ENCODE results near the gene SRD5A3.
"Not testable (repeated sequence)": the region's sequence is repeated elsewhere in the genome, so short reads cannot be mapped to it uniquely, and the experiment has no call there.

Gene SRD5A3

GRCh38 chr4:55348466-55348865 lies 2.4 kb downstream of the SRD5A3 start:
- Histone ChIP-seq H3K4me1 (no peaks in the 10 kb centered on the region), H3K9me3 (no peaks in the 10 kb centered on the region), H3K36me3 (no peaks in the 10 kb centered on the region), H3K4me3 (ENCODE audit: low read depth, low read length) (no peak overlapping the region), H3K27me3 (no peaks in the 10 kb centered on the region)
- no peak for TF ChIP-seq CTCF (IDR thresholded peaks at IDR 0.05; ENCODE audit: low read depth, low read length)
- DNase-seq = no peak

GRCh38 chr4:55350870-55351269 lies 4.8 kb downstream of the SRD5A3 start:
- not testable (repeated sequence) for H3K27me3 ChIP-seq; DNase-seq; H3K9me3 ChIP-seq; H3K36me3 ChIP-seq; H3K4me3 ChIP-seq (ENCODE audit: low read depth, low read length); H3K4me1 ChIP-seq

DNA sequence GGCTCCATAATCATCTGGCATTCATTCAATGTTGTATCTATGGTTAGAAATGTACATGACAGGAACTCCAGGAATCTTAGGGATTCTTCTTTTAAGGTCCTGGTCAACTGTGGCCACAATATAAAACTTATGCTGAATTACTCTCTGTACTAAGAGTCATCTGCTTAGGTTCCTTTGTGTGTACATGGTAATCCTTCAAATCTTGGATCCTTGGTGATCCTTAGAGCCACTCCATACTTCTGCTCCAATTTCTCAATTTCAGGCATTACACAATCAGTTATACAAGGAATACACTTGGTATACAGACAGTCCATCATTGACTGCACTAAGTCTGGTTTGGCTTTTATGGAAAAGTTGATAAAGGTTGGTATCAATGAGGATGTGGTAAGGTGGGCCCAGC lies 5.8 kb downstream of the SRD5A3 start:
- Histone ChIP-seq H3K4me3 (ENCODE audit: low read depth, low read length) (no peak overlapping the region), H3K9me3 (no peaks in the 10 kb centered on the region), H3K27me3 (no peaks in the 10 kb centered on the region), H3K36me3 (no peaks in the 10 kb centered on the region), H3K4me1 (no peaks in the 10 kb centered on the region)
- DNase-seq = no peak
- no peak for TF ChIP-seq CTCF (IDR thresholded peaks at IDR 0.05; ENCODE audit: low read depth, low read length)

GRCh38 chr4:55352726-55353125 lies 6.7 kb downstream of the SRD5A3 start:
- H3K36me3 ChIP-seq = no peaks in the 10 kb centered on the region
- H3K4me3 ChIP-seq (ENCODE audit: low read depth, low read length) = no peak overlapping the region
- no peak for TF ChIP-seq CTCF (IDR thresholded peaks at IDR 0.05; ENCODE audit: low read depth, low read length)
- H3K27me3 ChIP-seq = no peaks in the 10 kb centered on the region
- H3K9me3 ChIP-seq = no peaks in the 10 kb centered on the region
- H3K4me1 ChIP-seq = no peaks in the 10 kb centered on the region
- DNase-seq = no peak

GRCh38 chr4:55353228-55353747 lies 7.2 kb downstream of the SRD5A3 start:
- not testable (repeated sequence) for H3K4me3 ChIP-seq (ENCODE audit: low read depth, low read length); H3K9me3 ChIP-seq; H3K4me1 ChIP-seq; DNase-seq; H3K27me3 ChIP-seq; H3K36me3 ChIP-seq

GRCh38 chr4:55354648-55355047 lies 8.6 kb downstream of the SRD5A3 start:
- no peak for TF ChIP-seq CTCF (IDR thresholded peaks at IDR 0.05; ENCODE audit: low read depth, low read length)
- H3K9me3 ChIP-seq = no peaks in the 10 kb centered on the region
- no peaks in the 10 kb centered on the region for H3K27me3 ChIP-seq
- no peaks in the 10 kb centered on the region for H3K4me1 ChIP-seq
- no peak overlapping the region for H3K4me3 ChIP-seq (ENCODE audit: low read depth, low read length)
- H3K36me3 ChIP-seq = no peaks in the 10 kb centered on the region
- no peak for DNase-seq

DNA sequence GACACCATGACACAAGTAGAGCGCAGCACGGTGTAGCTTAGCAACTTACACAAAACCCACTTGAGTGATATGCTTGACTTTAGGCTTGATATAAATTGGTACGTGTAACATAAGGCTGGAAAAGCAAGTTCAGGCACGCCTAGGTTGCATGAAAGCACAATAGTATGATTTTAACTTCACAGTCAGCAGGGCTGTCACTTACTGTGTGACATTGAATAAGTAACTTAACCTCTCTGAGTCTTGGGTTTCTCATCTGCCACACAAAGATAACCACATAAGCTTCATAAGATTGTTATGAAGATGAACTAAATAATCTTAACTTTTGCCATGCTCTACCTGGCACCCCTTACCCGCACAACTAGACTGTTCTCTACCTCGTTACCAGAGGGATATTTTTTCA lies 9.5 kb downstream of the SRD5A3 start:
- H3K4me1 ChIP-seq = no peaks in the 10 kb centered on the region
- H3K4me3 ChIP-seq (ENCODE audit: low read depth, low read length) = no peak overlapping the region
- no peak for DNase-seq
- H3K36me3 ChIP-seq = no peaks in the 10 kb centered on the region
- no peaks in the 10 kb centered on the region for H3K27me3 ChIP-seq
- H3K9me3 ChIP-seq = no peaks in the 10 kb centered on the region
- TF ChIP-seq CTCF (IDR thresholded peaks at IDR 0.05; ENCODE audit: low read depth, low read length) = no peak
